Nephron (organoid): ENCODE results near the gene SERPINH1.

ENCODE experiments used
- H3K27ac Mint-ChIP-seq, 3 experiments: 2 replicates each; pipeline ENCODE4 v1.8.0; 2020; ENCODE audit warnings: mixed read lengths in 3 of 3, mild to moderate bottlenecking in 2 of 3, moderate library complexity in 1 of 3
- H3K27me3 Mint-ChIP-seq: 2 replicates; pipeline ENCODE4 v1.8.0; 2021; ENCODE audit warnings: low read depth, mild to moderate bottlenecking, moderate library complexity, mixed read lengths
- H3K36me3 Mint-ChIP-seq: 2 replicates; pipeline ENCODE4 v1.8.0; 2020; ENCODE audit warnings: low read depth, mixed read lengths
- H3K4me1 Mint-ChIP-seq: 2 replicates; pipeline ENCODE4 v1.8.0; 2020; ENCODE audit warnings: mixed read lengths
- H3K4me3 Mint-ChIP-seq, 3 experiments: 2 replicates each; pipeline ENCODE4 v1.8.0; 2020; ENCODE audit warnings: mild to moderate bottlenecking in 3 of 3, mixed read lengths in 3 of 3, moderate library complexity in 2 of 3
- H3K9me3 Mint-ChIP-seq: 2 replicates; pipeline ENCODE4 v1.8.0; 2020; ENCODE audit warnings: mixed read lengths
- CTCF ChIP-seq, 3 experiments: fragments of 200-600 bp; sonication (generic); IDR thresholded peaks; one replicate each; pipeline ENCODE4 v1.5.0; 2021; ENCODE audit warnings: antibody characterized with exemption in 3 of 3; ENCODE audit not compliant: unreplicated experiment in 3 of 3

Gene SERPINH1

GRCh38 chr11:75589933-75590332, 27.9 kb downstream of the SERPINH1 start:
- Mint-ChIP-seq H3K36me3 (no peaks in the 10 kb centered on the region), H3K27ac (peak overlapping the region in 1 of 3 experiments; percentile 19), H3K9me3 (no peaks in the 10 kb centered on the region), H3K4me1 (peaks cover 52% of the 10 kb centered on the region), H3K4me3 (no peak overlapping the region), H3K27me3 (peaks cover 20% of the 10 kb centered on the region)
- TF ChIP-seq CTCF (IDR thresholded peaks at IDR 0.05; ENCODE audit: unreplicated experiment in 3 of 3), result no peak

- no peaks in the 10 kb centered on the region for H3K36me3 Mint-ChIP-seq
- peaks cover 43% of the 10 kb centered on the region for H3K4me1 Mint-ChIP-seq
- H3K9me3 Mint-ChIP-seq, result no peaks in the 10 kb centered on the region
- no peak overlapping the region for H3K4me3 Mint-ChIP-seq
- no peak for TF ChIP-seq CTCF (IDR thresholded peaks at IDR 0.05; ENCODE audit: unreplicated experiment in 3 of 3)
- H3K27me3 Mint-ChIP-seq, result peaks cover 20% of the 10 kb centered on the region
- H3K27ac Mint-ChIP-seq, result no peak overlapping the region
Measured at GRCh38 chr11:75591371-75591770, 29.3 kb downstream of the SERPINH1 start.

- Mint-ChIP-seq H3K36me3 (no peaks in the 10 kb centered on the region), H3K27me3 (peaks cover 20% of the 10 kb centered on the region), H3K9me3 (no peaks in the 10 kb centered on the region), H3K27ac (peak overlapping the region in 1 of 3 experiments; percentile 27), H3K4me3 (no peak overlapping the region), H3K4me1 (peaks cover 38% of the 10 kb centered on the region)
- no peak for TF ChIP-seq CTCF (IDR thresholded peaks at IDR 0.05; ENCODE audit: unreplicated experiment in 3 of 3)
Measured at GRCh38 chr11:75591966-75592365, 29.9 kb downstream of the SERPINH1 start.

GRCh38 chr11:75592715-75593114, 30.7 kb downstream of the SERPINH1 start:
- peaks cover 41% of the 10 kb centered on the region for H3K4me1 Mint-ChIP-seq
- H3K27me3 Mint-ChIP-seq, result peaks cover 20% of the 10 kb centered on the region
- H3K36me3 Mint-ChIP-seq, result no peaks in the 10 kb centered on the region
- peak overlapping the region; percentile 6 to 27 (median 9) for H3K27ac Mint-ChIP-seq
- H3K4me3 Mint-ChIP-seq, result no peak overlapping the region
- TF ChIP-seq CTCF (IDR thresholded peaks at IDR 0.05; ENCODE audit: unreplicated experiment in 3 of 3), result no peak
- no peaks in the 10 kb centered on the region for H3K9me3 Mint-ChIP-seq

- H3K27me3 Mint-ChIP-seq, result peaks cover 20% of the 10 kb centered on the region
- TF ChIP-seq CTCF (IDR thresholded peaks at IDR 0.05; ENCODE audit: unreplicated experiment in 3 of 3), result no peak
- no peaks in the 10 kb centered on the region for H3K36me3 Mint-ChIP-seq
- H3K4me3 Mint-ChIP-seq, result no peak overlapping the region
- no peaks in the 10 kb centered on the region for H3K9me3 Mint-ChIP-seq
- H3K4me1 Mint-ChIP-seq, result peaks cover 43% of the 10 kb centered on the region
- H3K27ac Mint-ChIP-seq, result peak overlapping the region in 2 of 3 experiments; percentile 5 to 27
Measured at GRCh38 chr11:75593286-75593915, 31.3 kb downstream of the SERPINH1 start.

GRCh38 chr11:75594211-75594610, 32.2 kb downstream of the SERPINH1 start:
- H3K9me3 Mint-ChIP-seq, result no peaks in the 10 kb centered on the region
- TF ChIP-seq CTCF (IDR thresholded peaks at IDR 0.05; ENCODE audit: unreplicated experiment in 3 of 3), result no peak
- H3K4me3 Mint-ChIP-seq, result no peak overlapping the region
- H3K4me1 Mint-ChIP-seq, result peaks cover 43% of the 10 kb centered on the region
- H3K36me3 Mint-ChIP-seq, result no peaks in the 10 kb centered on the region
- H3K27me3 Mint-ChIP-seq, result peaks cover 17% of the 10 kb centered on the region
- H3K27ac Mint-ChIP-seq, result peak overlapping the region; percentile 27 to 56 (median 54)
